GM12801 (cell line): ENCODE data around the gene ERP27.

Experiments
- TF ChIP-seq, protein P1 (sequence below): IDR thresholded peaks from one replicate; pipeline ENCODE4 v1.5.1; 2011; ENCODE audit warnings: control low read depth; ENCODE audit not compliant: insufficient read length; ENCODE audit errors: extremely low read depth

Gene ERP27

GRCh38 chr12:14876833-14877232, 61.5 kb downstream of the ERP27 start:
- TF ChIP-seq, protein P1, sequence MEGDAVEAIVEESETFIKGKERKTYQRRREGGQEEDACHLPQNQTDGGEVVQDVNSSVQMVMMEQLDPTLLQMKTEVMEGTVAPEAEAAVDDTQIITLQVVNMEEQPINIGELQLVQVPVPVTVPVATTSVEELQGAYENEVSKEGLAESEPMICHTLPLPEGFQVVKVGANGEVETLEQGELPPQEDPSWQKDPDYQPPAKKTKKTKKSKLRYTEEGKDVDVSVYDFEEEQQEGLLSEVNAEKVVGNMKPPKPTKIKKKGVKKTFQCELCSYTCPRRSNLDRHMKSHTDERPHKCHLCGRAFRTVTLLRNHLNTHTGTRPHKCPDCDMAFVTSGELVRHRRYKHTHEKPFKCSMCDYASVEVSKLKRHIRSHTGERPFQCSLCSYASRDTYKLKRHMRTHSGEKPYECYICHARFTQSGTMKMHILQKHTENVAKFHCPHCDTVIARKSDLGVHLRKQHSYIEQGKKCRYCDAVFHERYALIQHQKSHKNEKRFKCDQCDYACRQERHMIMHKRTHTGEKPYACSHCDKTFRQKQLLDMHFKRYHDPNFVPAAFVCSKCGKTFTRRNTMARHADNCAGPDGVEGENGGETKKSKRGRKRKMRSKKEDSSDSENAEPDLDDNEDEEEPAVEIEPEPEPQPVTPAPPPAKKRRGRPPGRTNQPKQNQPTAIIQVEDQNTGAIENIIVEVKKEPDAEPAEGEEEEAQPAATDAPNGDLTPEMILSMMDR, result no peak

GRCh38 chr12:14874882-14875281, 63.5 kb downstream of the ERP27 start:
- TF ChIP-seq, protein P1, result no peak

DNA sequence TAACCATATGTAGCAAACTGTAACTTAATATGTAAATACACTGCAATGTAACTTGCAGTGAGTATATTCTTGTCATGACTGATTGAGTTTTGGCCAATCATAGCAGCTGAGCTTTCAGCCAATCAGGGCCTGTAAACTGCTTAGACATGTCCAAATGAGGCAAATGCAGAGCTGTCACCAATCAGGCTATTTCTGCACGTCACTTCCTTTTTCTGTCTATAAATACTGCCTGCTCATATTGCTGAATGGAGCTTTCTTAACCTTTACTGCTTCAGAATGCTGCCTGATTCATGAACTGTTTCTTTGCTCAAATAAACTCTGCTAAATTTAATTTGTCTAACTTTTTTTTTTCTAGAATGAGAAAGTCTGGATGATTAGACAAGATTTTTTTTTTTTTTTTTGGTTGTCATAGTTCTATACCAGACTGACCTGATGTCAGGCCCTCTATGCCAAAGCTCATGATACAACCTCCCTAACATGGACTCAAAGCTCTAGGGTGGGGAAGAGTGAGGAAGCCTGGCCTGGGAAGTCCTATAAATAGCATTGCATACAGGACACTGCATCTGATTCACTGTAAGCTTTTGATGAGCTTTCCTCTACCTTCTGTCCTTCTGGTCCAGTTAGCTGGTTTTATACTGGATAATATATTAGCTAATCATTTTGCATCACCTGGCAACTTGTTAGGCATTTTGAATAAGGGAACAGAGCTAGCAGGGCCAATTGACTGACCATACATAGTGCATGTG, 64.7 kb downstream of the ERP27 start:
- TF ChIP-seq, protein P1, result no peak

DNA sequence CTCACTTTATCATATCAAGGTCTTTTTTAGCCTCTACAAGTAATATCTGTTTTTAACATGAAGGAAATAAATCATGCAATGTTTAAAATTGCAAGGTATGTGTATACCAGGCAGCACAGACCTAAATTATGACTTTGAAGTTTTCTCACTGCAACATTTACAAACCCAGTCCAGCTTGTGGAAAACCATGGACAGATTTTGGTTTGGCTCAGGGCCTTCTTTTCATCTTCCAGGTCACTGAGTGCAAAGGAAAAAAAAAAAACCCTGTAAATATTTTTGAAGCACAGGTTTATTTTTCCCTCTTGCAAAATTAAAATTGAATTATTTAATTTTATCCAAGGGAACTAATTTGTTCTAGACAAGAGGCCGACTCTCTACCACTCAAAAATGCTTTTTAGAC, 66.5 kb downstream of the ERP27 start:
- TF ChIP-seq, protein P1, result no peak

DNA sequence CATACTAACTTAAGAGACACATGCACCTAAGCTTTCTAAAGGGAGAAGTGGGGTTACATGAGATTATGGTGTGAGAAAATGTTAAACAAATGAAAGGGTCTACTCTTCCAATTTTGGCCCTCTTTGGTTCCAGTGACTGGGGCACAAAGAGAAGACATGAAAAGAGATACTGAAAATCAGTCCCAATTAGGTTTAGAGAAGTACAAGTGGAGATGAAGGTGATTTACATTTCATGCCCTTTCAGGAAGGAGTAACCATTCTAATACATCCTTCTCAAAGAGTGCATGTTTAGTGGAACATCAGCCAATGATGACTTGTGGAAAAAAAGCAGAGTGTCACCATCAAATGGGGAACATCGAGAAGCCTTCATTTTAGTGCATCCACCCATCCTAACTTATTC, 67.1 kb downstream of the ERP27 start:
- TF ChIP-seq, protein P1, result no peak

- TF ChIP-seq, protein P1, result no peak
Observed at GRCh38 chr12:14868916-14869506, 69.3 kb downstream of the ERP27 start.
